Measurements from ENCODE around the gene KIF6.
A peak's percentile ranks its signal among the peaks of the same experiment; 100 is the strongest.

Gene KIF6

GRCh38 chr6:39369987-39370386 is 355.2 kb downstream of the KIF6 start:
- no peak for DNase-seq (ENCODE audit: low read depth)
- TF ChIP-seq CTCF (conservative IDR thresholded peaks at IDR 0.05; ENCODE audit: low read length): peak; percentile 40
- no peak overlapping the region for H3K4me3 ChIP-seq (ENCODE audit: low read length)

- no peak for DNase-seq (ENCODE audit: low read depth)
- no peak for TF ChIP-seq CTCF (conservative IDR thresholded peaks at IDR 0.05; ENCODE audit: low read length)
- H3K4me3 ChIP-seq (ENCODE audit: low read length): no peak overlapping the region
Observed at GRCh38 chr6:39367700-39368099, 357.5 kb downstream of the KIF6 start.

- DNase-seq (ENCODE audit: low read depth): no peak
- no peak for TF ChIP-seq CTCF (conservative IDR thresholded peaks at IDR 0.05; ENCODE audit: low read length)
- H3K4me3 ChIP-seq (ENCODE audit: low read length): no peak overlapping the region
Observed at GRCh38 chr6:39366931-39367618, 358.1 kb downstream of the KIF6 start.

- no peak overlapping the region for H3K4me3 ChIP-seq (ENCODE audit: low read length)
- no peak for TF ChIP-seq CTCF (conservative IDR thresholded peaks at IDR 0.05; ENCODE audit: low read length)
- DNase-seq (ENCODE audit: low read depth): peak; percentile 56
Observed at GRCh38 chr6:39365281-39366074, 359.7 kb downstream of the KIF6 start.

GRCh38 chr6:39363280-39363679 is 361.9 kb downstream of the KIF6 start:
- TF ChIP-seq CTCF (conservative IDR thresholded peaks at IDR 0.05; ENCODE audit: low read length): no peak
- no peak for DNase-seq (ENCODE audit: low read depth)

GRCh38 chr6:39362487-39362865 is 362.7 kb downstream of the KIF6 start:
- peak; percentile 56 for DNase-seq (ENCODE audit: low read depth)
- H3K4me3 ChIP-seq (ENCODE audit: low read length): no peak overlapping the region
- peak; percentile 56 for TF ChIP-seq CTCF (conservative IDR thresholded peaks at IDR 0.05; ENCODE audit: low read length)

More at GRCh38 chr6:39363280-39363679, 361.9 kb downstream of the KIF6 start:
- H3K4me3 ChIP-seq (ENCODE audit: low read length): no peak overlapping the region

Data from AG10803 (cell line).